Karpas-422 (cell line): Measurements from ENCODE around the gene SDK1. TPM values are rescaled to one million over a fixed set of nuclear protein-coding genes. Genes with fewer than 3 reads are reported as not detected.

Experiments used
- DNase-seq: peaks from one replicate; pipeline ENCODE4 v3.0.0-alpha.2; 2015
- H2AFZ ChIP-seq: fragments of 200-600 bp; sonication (generic); 2 replicates; pipeline ENCODE4 v1.6.1; 2014; ENCODE audit warnings: antibody characterized with exemption, low read length, mixed read lengths
- H3K27ac ChIP-seq: fragments of 200-600 bp; sonication (generic); 2 replicates; pipeline ENCODE4 v1.5.1; 2014; ENCODE audit warnings: mild to moderate bottlenecking, low read length, moderate library complexity
- H3K27me3 ChIP-seq: fragments of 200-600 bp; sonication (generic); 2 replicates; pipeline ENCODE4 v1.6.1; 2014; ENCODE audit warnings: low read length, mixed read lengths
- H3K36me3 ChIP-seq: fragments of 200-600 bp; sonication (generic); 2 replicates; pipeline ENCODE4 v1.6.1; 2014; ENCODE audit warnings: low read length, mixed read lengths; ENCODE audit not compliant: insufficient read depth
- H3K4me1 ChIP-seq: fragments of 200-600 bp; sonication (generic); 2 replicates; pipeline ENCODE4 v1.6.1; 2014; ENCODE audit warnings: mild to moderate bottlenecking, low read length, mixed read lengths
- H3K4me2 ChIP-seq: fragments of 200-600 bp; sonication (generic); 2 replicates; pipeline ENCODE4 v1.6.1; 2014; ENCODE audit warnings: low read length, low read depth, mild to moderate bottlenecking; ENCODE audit not compliant: poor library complexity, severe bottlenecking
- H3K4me3 ChIP-seq: fragments of 200-600 bp; sonication (generic); 2 replicates; pipeline ENCODE4 v1.5.1; 2014; ENCODE audit warnings: mild to moderate bottlenecking, antibody characterized with exemption, low read length, mixed read lengths
- H3K79me2 ChIP-seq: fragments of 200-600 bp; sonication (generic); 2 replicates; pipeline ENCODE4 v1.6.1; 2014; ENCODE audit warnings: mild to moderate bottlenecking, low read length, mixed read lengths
- H3K9ac ChIP-seq: fragments of 200-600 bp; sonication (generic); 2 replicates; pipeline ENCODE4 v1.6.0; 2014; ENCODE audit warnings: low read length
- H3K9me2 ChIP-seq: fragments of 200-600 bp; sonication (generic), shearing (Covaris generic); replicated peaks from 2 replicates; pipeline ENCODE4 v1.6.0; 2014; ENCODE audit warnings: mild to moderate bottlenecking, low read length, moderate library complexity; ENCODE audit not compliant: insufficient read depth
- H3K9me3 ChIP-seq: fragments of 300-700, 200-600 bp; sonication (generic); 2 replicates; pipeline ENCODE4 v1.6.1; 2014; ENCODE audit warnings: low read length, mixed read lengths
- H4K20me1 ChIP-seq: fragments of 200-600 bp; sonication (generic); 2 replicates; pipeline ENCODE4 v1.6.1; 2014; ENCODE audit warnings: mild to moderate bottlenecking, antibody characterized with exemption, low read length, low read depth; ENCODE audit not compliant: insufficient read depth
- total RNA-seq: library from RNA; depleted of rRNA; stranded (reverse); fragments of >200 nt; shearing (Covaris generic); gene quantifications from 2 replicates; pipeline ENCODE4 v1.2.3, GENCODE V29; 2014; ENCODE audit warnings: low replicate concordance

SDK1 gene
- total RNA-seq, 1 experiment from 2014 or later: not detected

DNA sequence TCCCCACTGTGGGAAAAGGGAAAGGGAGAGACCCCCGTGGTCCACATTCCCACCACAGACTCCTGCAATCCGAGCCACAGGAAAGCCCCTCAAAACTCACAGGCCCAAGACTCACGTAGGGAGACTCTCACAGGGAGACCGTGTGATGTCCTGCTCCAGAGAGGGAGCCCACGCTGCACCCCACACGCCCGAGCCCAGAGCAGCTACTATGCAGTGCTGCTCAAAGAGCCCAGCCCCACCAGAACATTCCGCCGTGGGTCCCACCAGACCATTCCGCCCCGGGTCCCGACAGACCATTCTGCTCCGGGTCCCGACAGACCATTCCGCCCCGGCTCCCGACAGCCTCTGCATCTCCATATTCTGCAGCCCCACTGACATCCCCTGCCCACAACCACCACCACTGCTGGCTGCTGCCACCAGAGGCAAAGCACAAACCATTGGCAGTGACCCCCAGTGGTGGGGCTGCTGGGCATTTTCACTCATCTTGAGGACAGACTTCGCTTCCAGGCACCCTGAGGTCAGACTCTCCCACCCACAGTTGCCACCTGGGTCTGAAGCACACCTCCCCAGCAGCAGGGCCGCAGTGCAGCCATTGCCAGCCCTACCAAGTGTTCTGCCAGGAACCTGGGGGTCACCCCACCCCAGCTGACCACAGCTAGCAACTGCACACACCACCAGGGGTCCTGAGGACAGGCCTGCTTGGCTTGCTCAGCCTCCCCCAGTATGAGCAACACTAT is 755.7 kb downstream of the SDK1 start:
- no peak overlapping the region for H3K27ac ChIP-seq
- H3K9me3 ChIP-seq: no peaks in the 10 kb centered on the region
- no peaks in the 10 kb centered on the region for H3K79me2 ChIP-seq
- no peaks in the 10 kb centered on the region for H3K4me1 ChIP-seq
- H4K20me1 ChIP-seq: no peaks in the 10 kb centered on the region
- no peaks in the 10 kb centered on the region for H3K36me3 ChIP-seq
- H2AFZ ChIP-seq: no peak overlapping the region
- no peak overlapping the region for H3K4me2 ChIP-seq
- H3K4me3 ChIP-seq: no peak overlapping the region
- H3K9me2 ChIP-seq: no peaks in the 10 kb centered on the region
- H3K9ac ChIP-seq: no peak overlapping the region
- H3K27me3 ChIP-seq: no peaks in the 10 kb centered on the region
- DNase-seq: no peak

DNA sequence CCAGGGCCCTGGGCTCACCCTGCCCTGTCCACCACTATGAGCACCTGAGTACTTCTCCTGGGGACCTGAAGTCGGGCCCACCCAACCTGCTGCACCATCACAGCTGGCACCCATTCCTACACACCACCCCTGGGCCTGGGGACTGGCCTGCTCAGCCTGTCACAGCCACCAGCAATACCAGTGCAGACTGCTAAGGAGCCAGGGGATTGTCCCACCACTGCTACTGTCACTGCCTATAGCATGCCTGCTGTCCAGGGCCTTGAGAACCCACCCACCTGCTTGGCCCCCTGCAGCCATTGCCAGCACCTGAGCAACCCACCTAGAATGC is 756.2 kb downstream of the SDK1 start:
- H3K9ac ChIP-seq: no peak overlapping the region
- DNase-seq: no peak

DNA sequence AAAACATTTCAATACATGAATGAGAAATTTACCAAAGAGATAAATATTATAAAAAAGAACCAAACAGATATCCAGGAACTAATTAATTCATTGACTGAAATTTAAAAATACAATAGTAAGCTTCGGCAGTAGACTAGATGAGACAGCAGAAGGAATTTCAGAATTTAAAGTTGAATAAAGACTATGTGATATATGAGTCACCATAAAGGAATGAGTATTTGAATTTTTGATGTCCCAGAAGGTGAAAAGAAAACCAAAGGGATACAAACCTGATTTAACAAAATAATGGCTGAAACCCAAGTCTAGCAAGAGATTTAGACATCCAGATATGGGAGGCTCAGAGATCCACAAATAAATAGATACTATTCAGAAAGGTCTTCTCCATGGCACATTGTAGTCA is 757.1 kb downstream of the SDK1 start:
- no peak for DNase-seq
- Histone ChIP-seq H4K20me1 (no peaks in the 10 kb centered on the region), H3K79me2 (no peaks in the 10 kb centered on the region), H3K9me2 (no peaks in the 10 kb centered on the region), H3K9ac (no peak overlapping the region), H3K4me2 (no peak overlapping the region), H3K27me3 (no peaks in the 10 kb centered on the region), H3K9me3 (no peaks in the 10 kb centered on the region), H3K4me3 (no peak overlapping the region), H2AFZ (no peak overlapping the region), H3K36me3 (no peaks in the 10 kb centered on the region), H3K27ac (no peak overlapping the region), H3K4me1 (no peaks in the 10 kb centered on the region)

More for the DNA sequence above, 756.2 kb downstream of the SDK1 start:
- Histone ChIP-seq H3K9me2 (no peaks in the 10 kb centered on the region), H3K4me3 (no peak overlapping the region), H3K36me3 (no peaks in the 10 kb centered on the region), H2AFZ (no peak overlapping the region), H3K4me2 (no peak overlapping the region), H3K79me2 (no peaks in the 10 kb centered on the region), H3K27me3 (no peaks in the 10 kb centered on the region), H3K27ac (no peak overlapping the region), H3K4me1 (no peaks in the 10 kb centered on the region), H4K20me1 (no peaks in the 10 kb centered on the region), H3K9me3 (no peaks in the 10 kb centered on the region)

DNA sequence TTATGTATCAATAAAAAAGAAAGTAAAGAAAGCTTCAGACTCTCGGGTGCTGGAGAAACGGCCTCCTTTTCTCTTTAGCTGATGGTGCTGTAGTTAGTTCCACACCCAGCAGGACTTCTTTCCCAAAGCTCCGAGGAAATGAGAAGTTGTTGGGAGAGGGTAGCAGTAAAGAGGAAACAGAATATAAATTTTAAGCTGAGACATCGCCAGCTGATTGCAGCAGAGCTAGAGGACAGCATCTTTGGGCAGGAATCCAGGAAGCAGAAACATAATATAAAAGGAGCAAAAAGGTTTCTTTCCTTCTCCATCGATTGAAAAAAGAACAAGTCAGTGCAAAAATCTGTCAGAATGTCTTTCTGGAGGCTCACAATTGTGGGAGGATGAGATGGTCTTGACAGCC is 764.1 kb downstream of the SDK1 start:
- no peaks in the 10 kb centered on the region for H3K36me3 ChIP-seq
- H3K9me2 ChIP-seq: no peaks in the 10 kb centered on the region
- H3K9me3 ChIP-seq: no peaks in the 10 kb centered on the region
- no peaks in the 10 kb centered on the region for H3K4me1 ChIP-seq
- no peaks in the 10 kb centered on the region for H3K79me2 ChIP-seq
- no peak overlapping the region for H3K27ac ChIP-seq
- no peak overlapping the region for H3K4me2 ChIP-seq
- H3K27me3 ChIP-seq: no peaks in the 10 kb centered on the region
- no peak for DNase-seq
- no peak overlapping the region for H3K4me3 ChIP-seq
- no peak overlapping the region for H2AFZ ChIP-seq
- no peak overlapping the region for H3K9ac ChIP-seq
- H4K20me1 ChIP-seq: no peaks in the 10 kb centered on the region

DNA sequence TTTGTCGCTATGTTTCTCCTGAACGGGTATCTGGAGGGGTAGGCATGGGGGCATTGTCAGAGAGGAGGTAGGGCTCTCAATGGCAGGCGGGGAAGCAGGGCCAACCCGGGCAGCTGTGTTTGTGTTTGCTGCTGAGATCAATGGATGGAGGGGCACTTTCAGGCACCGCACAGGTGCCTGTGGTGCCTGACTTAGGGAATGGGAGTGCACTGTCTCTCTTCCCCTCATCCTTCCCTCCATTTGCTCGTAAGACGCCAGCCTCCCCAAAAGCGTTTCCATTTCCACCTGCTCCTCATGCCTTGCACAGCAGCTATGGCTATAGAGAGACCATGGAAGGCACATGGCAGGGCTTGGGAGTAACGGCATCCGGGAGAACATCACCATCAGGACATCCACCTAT is 765.2 kb downstream of the SDK1 start:
- H3K9me3 ChIP-seq: no peaks in the 10 kb centered on the region
- no peak overlapping the region for H3K4me2 ChIP-seq
- H3K36me3 ChIP-seq: no peaks in the 10 kb centered on the region
- DNase-seq: no peak
- H4K20me1 ChIP-seq: no peaks in the 10 kb centered on the region
- H3K27ac ChIP-seq: no peak overlapping the region
- no peaks in the 10 kb centered on the region for H3K27me3 ChIP-seq
- no peaks in the 10 kb centered on the region for H3K79me2 ChIP-seq
- no peaks in the 10 kb centered on the region for H3K4me1 ChIP-seq
- H3K9me2 ChIP-seq: no peaks in the 10 kb centered on the region
- no peak overlapping the region for H3K4me3 ChIP-seq
- no peak overlapping the region for H3K9ac ChIP-seq
- H2AFZ ChIP-seq: no peak overlapping the region

DNA sequence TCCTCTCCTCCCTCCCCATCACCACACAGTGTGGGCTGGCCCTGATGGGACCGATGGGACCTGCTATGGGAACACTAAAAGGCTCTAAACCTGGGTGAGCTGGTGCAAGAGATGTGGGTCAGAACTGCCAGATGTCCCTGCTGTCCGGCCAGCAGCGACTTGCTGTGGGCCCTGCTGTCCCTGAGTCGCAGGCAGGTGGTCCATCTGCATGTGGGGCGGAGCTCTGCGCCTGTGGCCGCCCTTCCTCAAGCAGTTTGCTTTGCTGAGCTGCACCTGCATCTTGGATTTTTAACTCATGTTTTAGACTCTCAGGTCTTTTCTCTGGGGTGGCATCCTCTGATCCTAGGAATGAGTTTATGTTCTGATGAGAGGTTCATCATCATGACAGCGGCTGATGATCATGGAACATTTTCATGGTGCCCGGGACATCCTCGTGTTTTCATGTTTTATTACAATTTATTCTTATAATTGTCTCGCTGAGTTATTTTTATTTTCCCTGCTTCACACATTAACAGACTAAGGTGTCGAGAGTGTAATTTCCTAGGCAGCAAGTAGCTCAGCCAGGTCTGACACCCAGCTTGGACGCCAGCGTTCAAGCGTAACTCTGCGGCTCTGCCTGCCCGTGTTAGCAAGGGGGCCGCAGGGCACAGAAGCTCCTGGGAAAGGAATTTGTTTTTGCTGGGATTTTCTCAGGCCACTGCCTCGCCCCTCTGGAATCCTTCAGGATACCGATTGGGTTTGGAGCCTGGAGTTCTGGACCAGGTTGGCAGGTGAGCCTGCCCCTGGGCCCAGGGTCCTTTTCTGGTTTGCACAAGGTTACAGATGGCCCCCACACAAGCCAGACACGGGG is 765.8 kb downstream of the SDK1 start:
- no peak overlapping the region for H3K4me2 ChIP-seq
- no peaks in the 10 kb centered on the region for H3K79me2 ChIP-seq
- H3K27me3 ChIP-seq: no peaks in the 10 kb centered on the region
- no peak overlapping the region for H3K27ac ChIP-seq
- H3K4me3 ChIP-seq: no peak overlapping the region
- H2AFZ ChIP-seq: no peak overlapping the region
- H3K9me2 ChIP-seq: no peaks in the 10 kb centered on the region
- H3K4me1 ChIP-seq: no peaks in the 10 kb centered on the region
- no peaks in the 10 kb centered on the region for H3K36me3 ChIP-seq
- no peaks in the 10 kb centered on the region for H3K9me3 ChIP-seq
- H4K20me1 ChIP-seq: no peaks in the 10 kb centered on the region
- no peak for DNase-seq
- H3K9ac ChIP-seq: no peak overlapping the region

DNA sequence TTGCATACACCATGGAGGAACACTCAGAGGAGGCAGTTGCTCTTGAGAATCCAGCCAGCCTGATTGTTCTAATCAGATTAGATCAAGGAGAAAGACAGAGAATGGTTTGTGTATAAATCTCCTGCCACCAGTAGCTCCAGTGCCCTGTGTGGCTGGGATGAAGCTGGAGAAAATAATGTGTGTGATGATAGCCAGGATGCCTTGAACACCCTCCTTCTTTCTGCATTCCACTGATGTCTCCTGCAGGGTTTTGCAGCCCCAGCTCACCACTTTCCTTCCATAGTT is 766.4 kb downstream of the SDK1 start:
- no peaks in the 10 kb centered on the region for H3K9me3 ChIP-seq
- no peaks in the 10 kb centered on the region for H4K20me1 ChIP-seq
- H3K27ac ChIP-seq: no peak overlapping the region
- H3K36me3 ChIP-seq: no peaks in the 10 kb centered on the region
- no peak overlapping the region for H3K4me2 ChIP-seq
- no peak for DNase-seq
- H2AFZ ChIP-seq: no peak overlapping the region
- H3K9ac ChIP-seq: no peak overlapping the region
- H3K9me2 ChIP-seq: no peaks in the 10 kb centered on the region
- no peaks in the 10 kb centered on the region for H3K4me1 ChIP-seq
- no peaks in the 10 kb centered on the region for H3K27me3 ChIP-seq
- H3K4me3 ChIP-seq: no peak overlapping the region
- no peaks in the 10 kb centered on the region for H3K79me2 ChIP-seq

DNA sequence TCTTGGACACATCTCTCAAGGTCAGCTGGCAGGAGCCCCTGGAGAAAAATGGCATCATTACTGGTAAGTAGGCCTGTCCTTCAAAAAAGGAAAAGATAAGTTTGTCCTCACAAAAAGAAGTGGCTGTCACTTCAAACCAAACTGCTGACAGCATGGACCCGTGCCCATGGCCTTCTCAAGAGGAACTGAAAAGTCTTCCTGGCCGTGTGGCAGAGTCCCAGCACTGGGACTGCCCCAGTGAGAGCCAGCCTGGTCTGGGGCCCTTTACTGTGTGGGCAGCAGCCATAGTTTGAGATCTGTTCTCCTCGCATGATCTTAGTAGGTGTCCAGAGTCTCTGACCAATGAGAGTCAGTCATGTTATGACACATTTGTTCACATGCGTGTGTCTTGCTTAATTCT is 766.8 kb downstream of the SDK1 start:
- H3K27ac ChIP-seq: no peak overlapping the region
- no peak overlapping the region for H2AFZ ChIP-seq
- no peaks in the 10 kb centered on the region for H3K79me2 ChIP-seq
- no peak overlapping the region for H3K4me2 ChIP-seq
- H3K27me3 ChIP-seq: no peaks in the 10 kb centered on the region
- no peaks in the 10 kb centered on the region for H3K4me1 ChIP-seq
- no peaks in the 10 kb centered on the region for H3K36me3 ChIP-seq
- no peak overlapping the region for H3K4me3 ChIP-seq
- H3K9me3 ChIP-seq: no peaks in the 10 kb centered on the region
- no peaks in the 10 kb centered on the region for H4K20me1 ChIP-seq
- no peak for DNase-seq
- H3K9ac ChIP-seq: no peak overlapping the region
- H3K9me2 ChIP-seq: no peaks in the 10 kb centered on the region
